EH (cell line): ENCODE data around the gene TRAF3.

Source experiments
- DNase-seq: peaks from one replicate; pipeline ENCODE4 v3.0.0-alpha.2; 2015; ENCODE audit warnings: low read depth

The TRAF3 gene

GRCh38 chr14:102939329-102939728, 162.1 kb downstream of the TRAF3 start:
- DNase-seq = no peak

GRCh38 chr14:102939820-102940561, 162.7 kb downstream of the TRAF3 start:
- no peak for DNase-seq

- DNase-seq = no peak
These were observed 163.6 kb downstream of the TRAF3 start for GRCh38 chr14:102940729-102941362.

- no peak for DNase-seq
These were observed 164.3 kb downstream of the TRAF3 start for GRCh38 chr14:102941419-102942011.

GRCh38 chr14:102942069-102942468, 164.8 kb downstream of the TRAF3 start:
- no peak for DNase-seq

- no peak for DNase-seq
These were observed 166.2 kb downstream of the TRAF3 start for GRCh38 chr14:102943454-102943853.

GRCh38 chr14:102943979-102944378, 166.7 kb downstream of the TRAF3 start:
- no peak for DNase-seq

- DNase-seq = no peak
These were observed 167.4 kb downstream of the TRAF3 start for GRCh38 chr14:102944448-102945330.

- no peak for DNase-seq
These were observed 168.3 kb downstream of the TRAF3 start for GRCh38 chr14:102945346-102946130.

GRCh38 chr14:102947321-102948103, 170.3 kb downstream of the TRAF3 start:
- DNase-seq = no peak

GRCh38 chr14:102948698-102949061, 171.4 kb downstream of the TRAF3 start:
- DNase-seq = no peak

GRCh38 chr14:102949062-102949800, 172.0 kb downstream of the TRAF3 start:
- peak; percentile 82 for DNase-seq

GRCh38 chr14:102949801-102950451, 172.7 kb downstream of the TRAF3 start:
- DNase-seq = peak; percentile 58

- DNase-seq = no peak
These were observed 173.8 kb downstream of the TRAF3 start for GRCh38 chr14:102951034-102951433.

- peak; percentile 65 for DNase-seq
These were observed 174.6 kb downstream of the TRAF3 start for GRCh38 chr14:102951799-102952198.

- no peak for DNase-seq
These were observed 175.0 kb downstream of the TRAF3 start for GRCh38 chr14:102952276-102952675.

- no peak for DNase-seq
These were observed 175.9 kb downstream of the TRAF3 start for GRCh38 chr14:102953100-102953499.

GRCh38 chr14:102954081-102954789, 177.0 kb downstream of the TRAF3 start:
- no peak for DNase-seq
